Activated effector memory CD4-positive, alpha-beta T cell treated with anti-CD3 and anti-CD28 coated beads, Interleukin-2, amount 50 U/mL, for 16 hours (primary cell): ENCODE results near the gene CCDC184.
A peak's percentile ranks its signal among the peaks of the same experiment; 100 is the strongest.
"Not testable (repeated sequence)": the region's sequence is repeated elsewhere in the genome, so short reads cannot be mapped to it uniquely, and the experiment has no call there.

ENCODE experiments used
- DNase-seq: peaks from one replicate; pipeline ENCODE4 v3.0.0-alpha.2; 2020

Gene CCDC184

DNA sequence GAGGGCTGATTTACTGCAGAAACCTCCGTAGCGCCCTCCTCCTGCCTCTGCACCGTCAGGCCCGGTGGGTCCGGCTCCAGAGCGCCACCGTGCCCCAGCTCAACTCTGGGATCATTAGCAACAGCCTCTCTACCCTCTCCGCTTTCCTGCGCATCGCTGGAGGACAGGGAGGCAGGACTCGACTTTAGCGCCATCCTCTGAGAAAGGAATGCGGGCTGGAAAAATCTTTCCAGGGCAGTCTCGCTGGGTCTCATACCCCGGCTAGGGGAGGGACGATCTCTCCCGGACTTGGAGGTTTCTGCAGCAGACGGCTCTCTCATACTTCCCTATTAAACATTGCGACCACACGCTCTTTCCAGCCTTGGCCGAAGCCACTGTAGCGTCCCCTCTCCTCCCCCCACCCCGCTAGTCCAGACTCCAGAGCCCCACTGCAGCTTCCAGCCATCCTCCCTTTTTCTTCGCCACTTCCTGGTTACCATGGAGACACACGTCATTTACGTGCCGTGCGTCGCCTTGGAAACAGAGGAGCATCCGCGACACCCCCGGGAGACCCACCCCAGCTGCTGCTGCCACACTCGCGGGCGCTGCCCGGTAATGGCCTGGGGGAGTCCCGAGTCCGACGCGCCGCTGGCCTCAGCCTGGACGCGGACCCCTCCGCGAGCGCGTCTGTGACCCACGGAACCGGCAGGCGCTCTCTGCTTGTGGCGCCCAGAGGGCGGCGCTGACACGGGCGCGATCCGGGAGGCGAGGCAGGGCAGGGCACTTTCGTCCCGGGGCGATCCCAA is at the start of gene CCDC184:
TSS of gene CCDC184 (plus strand) at position 554 of the 785 bp plus-strand sequence. CDS start 479 bp downstream, outside the sequence.
- DNase-seq: peak; percentile 91

DNA sequence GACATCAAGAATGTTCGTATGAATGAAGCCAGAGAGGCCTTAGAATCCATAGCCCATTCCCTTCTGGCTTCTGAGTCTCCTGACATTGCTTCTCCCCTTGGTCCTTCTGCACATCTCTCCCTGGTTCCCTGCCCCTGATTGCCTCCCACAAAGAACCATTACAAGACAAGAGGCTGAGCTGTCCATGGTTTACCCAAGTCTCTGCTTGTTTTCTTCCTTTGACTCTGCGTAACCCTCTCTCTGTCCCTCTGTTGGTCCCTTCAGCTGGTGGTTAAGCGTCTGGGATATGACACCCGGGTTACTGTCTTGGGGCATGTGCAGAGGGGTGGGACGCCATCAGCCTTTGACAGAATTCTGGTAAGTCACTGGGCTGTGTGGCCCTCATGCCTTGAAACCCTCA is 48.4 kb upstream of the CCDC184 start:
- DNase-seq: no peak

DNA sequence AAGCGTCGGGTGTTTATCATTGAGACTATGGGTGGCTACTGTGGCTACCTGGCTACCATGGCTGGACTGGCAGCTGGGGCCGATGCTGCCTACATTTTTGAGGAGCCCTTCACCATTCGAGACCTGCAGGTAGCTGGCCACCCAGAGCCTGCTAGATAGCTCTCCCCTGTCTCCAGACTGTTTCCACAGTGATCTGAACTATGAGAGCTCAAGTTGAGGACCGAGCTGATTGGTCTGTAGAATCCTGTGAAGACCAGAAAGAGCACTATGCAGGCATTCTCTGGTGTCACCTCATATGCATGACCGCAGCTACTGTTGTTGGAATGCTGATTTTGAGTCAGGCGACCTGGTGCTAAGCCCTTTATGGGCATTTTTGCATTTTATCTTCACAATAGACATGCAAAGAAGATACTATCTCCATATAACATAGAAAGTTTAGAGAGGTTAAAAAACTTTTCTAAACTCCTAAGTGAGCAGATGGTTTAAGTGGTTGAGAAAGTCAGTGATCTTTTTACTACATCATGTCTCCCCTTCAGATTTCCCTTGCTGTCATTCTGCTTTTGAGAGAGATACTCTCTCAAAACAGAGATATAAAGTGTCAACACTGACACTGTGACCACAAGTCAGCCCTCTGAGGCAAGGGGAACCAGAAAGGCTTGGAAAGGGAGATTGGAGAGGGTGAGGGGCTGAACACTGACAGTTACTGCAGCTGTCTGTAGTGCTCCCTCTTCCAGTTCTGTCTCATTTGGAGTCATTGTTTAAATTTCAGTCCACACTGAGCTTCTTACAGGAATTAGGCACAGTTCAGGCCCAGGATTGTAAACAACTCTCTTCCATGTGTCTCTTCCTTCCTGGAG is 40.4 kb upstream of the CCDC184 start:
- DNase-seq: no peak

DNA sequence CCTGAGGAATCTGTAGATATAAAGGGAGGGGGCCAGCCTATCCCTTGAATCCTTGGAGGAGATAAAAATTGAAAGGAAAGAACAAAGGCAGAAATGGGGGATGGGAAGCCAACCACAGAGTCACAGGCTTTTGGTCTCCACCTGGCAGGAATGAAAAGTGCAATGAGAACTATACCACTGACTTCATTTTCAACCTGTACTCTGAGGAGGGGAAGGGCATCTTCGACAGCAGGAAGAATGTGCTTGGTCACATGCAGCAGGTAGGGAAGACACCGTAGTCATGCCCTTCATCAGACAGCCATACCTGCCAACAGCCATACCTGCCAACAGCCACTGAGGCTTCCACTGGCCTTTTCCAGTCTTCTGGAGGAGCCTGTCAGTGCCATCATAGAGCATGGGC is 39.5 kb upstream of the CCDC184 start:
- no peak for DNase-seq

DNA sequence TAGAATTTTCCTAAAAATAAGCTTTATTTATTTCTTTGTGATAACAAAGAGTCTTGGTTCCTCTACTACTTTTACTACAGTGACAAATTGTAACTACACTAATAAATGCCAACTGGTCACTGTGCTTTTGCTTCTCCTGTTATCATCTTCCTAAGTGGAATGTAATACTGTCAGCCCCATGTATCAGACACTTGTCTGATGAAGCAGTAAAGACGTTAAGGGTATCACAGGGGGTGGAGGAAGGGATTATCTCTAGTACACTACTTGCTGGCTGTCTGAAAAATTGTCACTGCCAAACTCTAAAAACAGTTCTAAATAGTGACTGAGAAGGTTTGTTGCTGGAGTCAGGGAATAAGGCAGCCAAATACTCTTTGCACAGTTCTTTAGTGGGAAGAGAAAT is 37.5 kb upstream of the CCDC184 start:
- no peak for DNase-seq

DNA sequence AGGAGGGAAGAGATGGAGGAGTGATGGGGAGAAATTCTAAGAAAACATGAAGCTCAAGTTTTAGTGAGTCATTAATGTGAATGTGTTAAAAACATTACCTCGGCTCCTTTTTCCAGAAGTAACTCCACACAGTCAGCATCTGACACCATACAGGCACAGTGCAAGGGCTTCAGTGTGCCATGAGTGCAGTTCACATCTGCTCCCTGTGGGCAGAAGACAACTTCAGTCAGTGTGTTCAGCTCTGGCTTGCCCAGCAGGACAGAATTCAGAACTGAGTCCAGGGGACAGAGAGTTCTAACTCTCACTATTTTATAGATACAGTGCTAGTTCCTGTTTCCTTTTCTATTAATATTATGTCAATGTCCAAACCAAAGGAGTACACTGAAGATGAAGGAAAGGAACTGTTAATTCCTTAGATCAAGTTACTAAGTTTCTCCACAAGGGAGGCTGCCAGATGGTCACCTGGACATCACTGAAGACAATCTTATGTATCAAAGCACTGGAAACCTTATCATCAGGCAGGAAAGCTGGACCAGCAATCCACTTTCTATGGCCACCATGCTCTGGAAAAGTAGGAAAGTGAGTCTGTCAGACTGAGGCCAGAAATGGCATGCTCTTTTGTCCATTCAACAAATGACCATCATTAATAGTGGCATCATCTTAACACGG is 32.2 kb upstream of the CCDC184 start:
- no peak for DNase-seq

DNA sequence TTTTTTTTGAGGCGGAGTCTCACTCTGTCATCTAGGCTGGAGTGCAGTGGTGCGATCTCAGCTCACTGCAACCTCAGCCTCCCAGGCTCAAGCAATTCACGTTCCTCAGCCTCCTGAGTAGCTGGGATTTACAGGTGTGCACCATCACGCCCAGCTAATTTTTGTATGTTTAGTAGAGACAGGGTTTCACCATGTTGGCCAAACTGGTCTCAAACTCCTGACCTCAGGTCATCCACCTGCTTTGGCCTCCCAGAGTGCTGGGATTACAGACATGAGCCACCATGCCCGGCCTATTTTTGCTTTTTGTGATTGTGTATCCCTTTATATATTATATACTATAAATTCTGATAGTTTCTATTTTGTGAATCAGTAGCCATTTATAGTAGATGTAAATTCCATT is 27.7 kb upstream of the CCDC184 start:
- not testable (repeated sequence) for DNase-seq

DNA sequence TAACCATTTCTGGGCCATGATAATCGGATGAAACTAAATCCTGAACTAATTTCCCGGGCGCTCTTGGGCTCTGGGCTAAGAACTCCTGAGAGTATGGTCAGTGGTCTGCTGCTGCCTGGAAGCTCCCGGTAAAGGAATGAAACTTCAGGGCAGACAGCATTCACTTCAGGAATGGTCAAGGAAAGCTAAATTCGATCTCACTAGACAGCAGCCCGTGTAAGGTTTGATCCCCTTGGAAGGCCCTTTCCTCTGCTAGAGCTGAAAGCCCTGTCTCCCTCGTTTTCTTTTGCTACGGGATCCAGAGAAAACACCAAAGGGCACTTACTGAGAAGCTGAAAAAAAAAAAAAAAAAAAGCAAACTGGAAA is 26.8 kb upstream of the CCDC184 start:
- no peak for DNase-seq

DNA sequence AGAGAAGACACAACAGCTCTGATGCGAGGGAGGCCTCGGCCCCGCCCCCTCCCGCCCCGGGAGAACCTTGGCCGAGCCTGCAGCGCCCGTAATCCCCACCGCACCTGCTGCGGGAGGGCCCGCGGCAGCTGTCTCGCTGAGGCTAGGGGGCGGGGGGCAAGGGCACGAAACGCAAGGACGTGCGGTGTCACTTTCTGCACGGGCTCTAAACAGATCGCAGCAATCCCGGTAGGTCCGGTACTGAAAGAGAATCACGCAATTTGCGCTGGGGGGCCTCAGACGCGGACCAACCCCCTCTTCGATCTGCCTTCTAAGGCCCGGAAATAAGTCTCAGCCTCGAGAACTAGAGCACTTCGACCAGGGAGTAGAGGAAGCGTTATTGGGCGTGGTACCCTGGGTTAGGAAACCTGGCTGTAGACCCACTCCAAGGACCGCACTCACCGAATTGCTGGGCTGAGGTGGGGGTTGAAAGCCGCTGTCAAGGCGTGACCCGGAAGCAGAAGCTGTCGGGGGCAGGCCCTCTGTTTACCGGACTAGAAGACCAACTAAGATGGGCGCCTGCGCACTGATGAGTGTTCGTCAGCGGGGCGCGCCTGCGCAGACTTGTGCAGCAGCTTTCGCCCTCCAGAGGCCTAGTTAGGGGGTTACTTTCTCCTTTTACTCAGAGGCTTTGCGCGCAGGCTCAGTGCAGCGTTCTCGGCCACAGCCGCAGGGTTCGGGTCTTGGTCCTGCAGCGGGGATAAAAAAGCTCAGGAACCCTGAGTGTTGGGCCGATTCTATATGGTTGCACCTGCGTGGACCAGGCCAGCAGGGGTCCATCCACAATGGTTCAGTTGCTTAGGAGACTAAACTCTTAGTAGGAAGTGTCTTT is 26.2 kb upstream of the CCDC184 start, which contains the start of gene ASB8:
TSS of gene ASB8 (minus strand) at position 498 of the 871 bp plus-strand sequence. CDS start 4,019 bp downstream, outside the sequence.
- peak; percentile 100 for DNase-seq

DNA sequence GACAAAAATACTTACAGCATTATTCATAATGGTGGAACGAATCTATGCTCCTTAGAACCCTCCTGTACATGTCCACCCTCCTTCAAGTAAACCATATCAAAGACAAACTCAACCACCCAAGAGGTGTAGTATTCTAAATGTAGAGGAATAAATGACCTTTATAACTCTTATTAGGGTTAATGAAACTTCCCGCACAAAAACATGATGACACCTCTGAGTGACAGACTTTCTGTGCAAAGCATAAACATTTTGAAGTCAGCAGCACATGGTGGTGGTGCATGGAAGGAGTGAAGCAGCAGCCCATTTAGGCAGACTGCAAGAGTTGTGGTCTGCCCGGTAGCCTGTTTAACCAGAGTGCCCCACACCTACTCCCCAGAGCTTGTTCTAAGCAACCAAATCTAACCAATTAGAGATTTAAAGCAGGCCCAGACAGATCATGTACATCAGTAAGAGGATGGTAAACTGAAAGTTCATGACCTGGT is 25.5 kb upstream of the CCDC184 start:
- DNase-seq: no peak

DNA sequence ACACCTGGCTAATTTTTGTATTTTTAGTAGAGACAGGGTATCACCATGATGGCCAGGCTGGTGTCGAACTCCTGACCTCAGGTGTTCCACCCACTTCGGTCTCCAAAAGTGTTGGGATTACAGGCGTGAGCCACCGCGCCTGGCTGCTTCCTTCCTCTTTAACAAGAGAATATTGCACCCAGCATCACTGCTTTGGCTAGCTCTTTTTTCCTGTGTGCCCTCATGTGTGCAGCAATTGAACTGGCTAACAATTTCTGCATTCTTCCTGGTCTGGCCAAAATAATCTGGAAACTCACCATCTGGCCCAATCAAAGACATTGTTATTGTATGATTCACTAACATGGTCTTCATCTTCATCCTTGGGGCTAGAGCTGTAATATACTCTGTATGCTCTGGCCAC is 23.4 kb upstream of the CCDC184 start:
- no peak for DNase-seq

DNA sequence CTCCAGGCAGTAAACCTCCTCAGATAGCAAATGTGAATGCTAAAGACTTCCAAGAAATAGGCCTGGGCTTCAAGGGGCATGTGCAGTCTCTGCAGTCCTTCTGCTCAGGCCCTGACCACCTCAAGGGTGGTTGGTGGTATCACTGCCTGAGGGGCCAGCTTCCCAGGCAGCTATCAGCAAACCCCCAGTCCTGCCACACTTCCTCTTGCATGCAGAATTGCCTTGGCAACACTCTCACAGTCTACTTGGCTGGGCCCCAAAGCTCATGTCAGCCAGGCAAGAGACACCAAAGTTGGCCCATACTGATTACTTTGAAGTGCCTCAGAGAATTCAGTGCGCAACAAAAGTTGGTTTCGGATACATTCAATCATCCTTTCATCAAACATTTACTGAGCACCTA is 22.6 kb upstream of the CCDC184 start:
- DNase-seq: no peak

DNA sequence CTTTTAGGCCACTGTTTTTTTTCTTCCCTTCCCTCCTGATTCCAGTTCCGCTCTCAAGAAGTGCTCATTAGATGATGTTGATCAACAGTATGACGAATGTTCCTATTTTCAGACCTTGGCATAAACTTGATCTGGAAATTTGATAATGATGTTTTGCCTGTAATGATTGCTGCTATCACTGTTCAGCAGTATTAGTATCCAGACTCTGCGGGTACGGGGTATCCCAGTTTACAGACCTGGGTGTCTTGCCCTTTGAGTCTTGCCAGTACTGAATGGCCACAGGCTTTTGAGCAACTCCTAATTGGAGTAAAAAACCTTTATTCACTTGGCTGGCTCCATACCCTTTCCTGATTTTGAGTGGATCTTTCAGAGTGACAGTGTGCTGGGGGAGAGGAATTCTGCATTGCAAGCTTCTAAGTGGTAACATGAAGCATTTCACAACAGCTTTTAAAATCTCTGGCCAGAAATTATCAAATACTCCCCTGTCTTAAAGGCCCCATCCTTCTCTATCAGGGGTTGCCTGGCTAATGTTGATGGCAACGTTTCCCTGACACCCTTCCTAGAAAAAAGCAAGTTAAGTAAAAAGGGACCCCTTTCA is 20.2 kb upstream of the CCDC184 start:
- no peak for DNase-seq

DNA sequence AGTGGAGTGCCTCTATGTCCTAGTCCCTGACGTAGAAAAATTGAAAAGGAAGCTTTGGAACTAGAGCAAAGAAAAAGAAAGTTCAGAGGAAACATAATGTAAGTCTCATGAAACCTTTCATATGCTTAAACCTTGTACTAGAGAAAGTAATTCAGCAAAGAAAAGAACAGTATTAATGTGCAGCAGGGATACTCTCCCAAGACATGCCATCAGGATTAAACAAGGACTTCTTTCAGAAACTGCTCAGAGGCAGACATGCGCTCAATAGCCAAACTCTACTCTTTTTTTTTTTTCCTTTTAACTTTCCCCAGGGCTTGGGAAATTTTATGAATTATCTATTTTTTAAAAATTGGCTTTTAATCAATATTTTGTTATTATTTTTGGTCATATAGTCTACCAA is 19.0 kb upstream of the CCDC184 start:
- DNase-seq: no peak

DNA sequence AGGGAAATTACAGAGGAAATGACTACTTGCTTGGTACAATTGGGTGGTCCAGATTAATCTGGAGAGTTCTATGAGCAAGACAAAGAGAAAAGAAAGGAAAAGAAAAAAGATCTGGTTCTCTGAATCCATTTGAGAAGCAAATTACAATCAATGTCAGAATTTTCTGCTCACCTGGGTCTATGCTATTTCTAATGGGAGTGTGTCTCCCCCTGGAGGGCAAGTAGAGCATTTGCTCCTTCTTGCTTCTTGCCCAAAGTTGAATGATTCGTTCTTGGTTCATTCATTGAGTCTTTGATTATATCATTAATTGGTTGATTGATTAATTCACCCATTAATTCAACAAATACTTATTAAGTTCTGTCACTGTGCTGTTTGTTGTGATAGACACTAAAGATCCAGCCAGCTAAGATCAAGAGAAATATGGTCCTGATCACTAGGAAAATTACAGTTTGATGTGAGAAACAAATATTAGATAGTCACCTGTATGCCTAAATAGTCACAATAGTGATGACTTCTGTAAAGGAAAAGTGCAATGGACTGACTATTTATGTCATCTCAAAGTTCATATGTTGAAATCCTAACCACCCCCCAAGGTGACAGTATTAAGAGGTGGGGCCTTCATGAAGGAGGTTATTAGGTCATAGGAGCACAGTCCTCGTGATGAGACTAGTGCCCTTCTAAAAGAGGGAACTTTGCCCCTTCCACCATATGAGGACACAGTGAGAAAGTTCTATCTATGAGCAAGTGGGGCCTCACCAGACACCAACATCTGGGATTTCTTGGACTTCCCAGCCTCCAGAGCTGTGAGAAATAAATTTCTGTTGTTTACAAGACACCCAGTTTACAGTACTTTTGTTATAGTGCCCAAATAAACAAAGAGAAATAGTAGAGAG is 18.1 kb upstream of the CCDC184 start:
- peak; percentile 68 for DNase-seq

DNA sequence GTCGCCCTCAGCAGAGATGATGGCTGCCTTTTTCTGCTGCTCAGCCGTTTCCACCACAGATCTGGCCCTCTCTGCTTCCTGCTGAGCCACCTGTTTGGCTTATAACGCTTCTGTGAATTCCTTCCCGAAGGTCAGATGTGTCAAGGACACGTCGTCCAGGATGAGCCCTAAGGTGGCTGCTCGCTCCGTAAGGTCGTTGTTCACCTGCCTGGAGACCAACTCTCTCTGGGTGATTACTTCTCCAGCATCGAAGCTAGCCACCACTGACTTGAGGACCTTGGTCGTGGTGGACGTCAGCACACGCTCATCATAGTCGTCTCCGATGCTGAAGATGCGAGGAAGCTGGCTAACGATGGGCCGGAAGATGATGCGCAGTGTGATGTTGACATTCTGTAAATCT is 14.4 kb upstream of the CCDC184 start:
- no peak for DNase-seq

DNA sequence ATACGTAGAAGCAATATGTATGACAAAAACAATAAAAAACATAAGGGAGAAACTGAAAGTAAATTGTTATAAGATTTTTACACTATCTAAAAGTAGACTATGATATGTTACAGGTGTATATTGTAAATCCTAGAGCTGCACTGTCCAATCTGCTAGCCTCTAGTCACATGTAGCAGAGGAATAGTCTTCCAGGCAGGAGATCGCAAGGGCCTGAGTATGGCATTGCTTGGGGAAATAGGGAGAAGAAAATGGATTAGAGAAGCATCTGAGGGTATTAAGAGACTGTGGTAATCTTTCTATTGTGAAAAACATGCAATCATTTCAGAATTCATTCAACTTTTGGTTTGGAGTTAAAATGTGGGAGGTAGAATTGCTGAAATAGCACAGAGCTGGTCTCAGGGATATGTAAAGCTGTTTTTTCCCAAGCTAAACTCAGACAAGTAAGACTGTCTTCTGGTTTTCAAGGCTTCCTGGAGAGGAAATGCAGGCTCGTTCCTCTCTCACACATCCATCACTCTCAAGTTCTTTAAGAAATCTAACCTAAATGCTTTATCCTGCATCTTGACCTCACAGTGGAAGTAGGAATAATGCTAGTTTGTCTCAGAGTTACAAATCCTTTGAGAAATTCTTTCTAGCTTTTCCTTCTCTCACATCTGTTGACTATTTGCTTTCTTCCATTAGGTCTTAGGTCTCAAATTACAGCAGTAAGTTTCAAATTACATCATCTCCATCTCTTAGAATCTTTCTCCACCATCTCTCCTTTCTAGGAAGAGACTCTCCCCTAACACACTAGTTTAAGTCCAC is 7.6 kb upstream of the CCDC184 start:
- DNase-seq: no peak

DNA sequence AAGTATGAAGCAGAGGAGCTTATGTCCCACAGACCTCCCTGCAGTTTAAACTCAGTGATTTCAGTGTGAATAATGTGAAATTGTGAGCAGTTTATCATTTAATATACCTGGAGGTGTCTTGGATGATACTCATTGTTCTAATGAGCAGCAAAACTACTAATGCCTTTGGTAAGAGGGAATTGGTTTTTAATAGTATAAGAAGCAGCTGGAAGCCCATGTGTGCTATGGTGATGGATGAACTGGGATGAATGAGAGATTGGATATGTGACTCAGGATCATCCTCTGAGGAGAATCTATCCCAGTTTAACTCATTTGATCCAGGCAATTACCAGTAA is 7.1 kb upstream of the CCDC184 start:
- DNase-seq: no peak

DNA sequence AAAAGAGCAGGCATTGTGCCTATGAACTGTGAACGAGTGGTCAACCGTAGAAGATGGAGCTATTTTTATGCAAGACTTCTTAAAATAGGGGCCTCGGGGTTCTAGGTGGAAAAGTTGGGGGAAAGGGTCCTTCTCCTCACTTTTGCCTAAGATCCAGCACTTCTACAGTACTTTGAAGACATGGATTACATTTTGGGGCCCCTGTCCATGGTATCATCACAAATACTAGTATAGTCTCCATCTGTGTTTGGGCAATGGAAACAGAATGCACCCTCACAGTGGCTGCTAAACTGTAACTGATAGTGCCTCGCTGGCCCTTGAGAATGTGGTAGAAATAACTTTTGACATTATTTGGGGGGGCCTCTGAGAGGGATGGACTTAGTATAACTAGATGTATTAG is 5.5 kb upstream of the CCDC184 start:
- DNase-seq: no peak

DNA sequence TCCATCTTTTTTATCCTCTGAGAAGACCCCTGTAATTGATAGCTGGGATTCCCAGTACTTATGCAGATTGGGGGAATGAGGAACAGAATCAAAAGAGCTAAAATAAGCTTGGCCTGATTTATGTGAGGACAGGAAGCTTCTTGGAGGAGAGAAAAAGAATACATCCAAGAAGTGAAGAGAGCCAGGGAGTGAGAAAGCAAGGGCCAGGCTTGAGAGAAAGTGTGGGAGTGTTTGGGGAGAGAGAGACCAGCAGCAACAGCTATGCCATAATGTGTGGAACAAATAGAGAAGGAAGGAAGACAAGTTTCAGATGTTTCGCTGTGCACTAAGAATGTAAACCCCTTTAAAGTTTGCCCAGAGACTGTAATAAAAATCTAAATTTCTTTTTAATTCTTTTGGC is 4.0 kb upstream of the CCDC184 start:
- DNase-seq: no peak
